ENCODE measurements around the gene PXMP2. TPM values are rescaled to one million over a fixed set of nuclear protein-coding genes. Genes with fewer than 3 reads are reported as not detected.

PXMP2 gene
- total and polyA plus RNA-seq, 2 of the 8 experiments (the other 6 are each of a cell fraction or from before 2014, with no cell fraction given) = 13.8 to 15.1 TPM

- H4K20me1 ChIP-seq (replicated peaks in 1 of 2; ENCODE audit: control insufficient read depth in 1 of 2, insufficient read depth in 2 of 2, low read length in 2 of 2) = peaks cover 2 to 3% of the 10 kb centered on the region in 2 experiments
- H4K8ac ChIP-seq (ENCODE audit: extremely low read depth, insufficient read depth, low read length) = no peak overlapping the region
- no peaks in the 10 kb centered on the region for H3K9me3 ChIP-seq (ENCODE audit: insufficient read depth in 2 of 2, low read depth in 1 of 2, low read length in 1 of 2)
- no peak overlapping the region for H3K4me3 ChIP-seq (ENCODE audit: extremely low read depth in 1 of 4, insufficient read depth in 2 of 4, low read depth in 3 of 4, low read length in 4 of 4)
- no peak overlapping the region for H3K56ac ChIP-seq (replicated peaks; ENCODE audit: insufficient read length, low read depth, low read length)
- no peaks in the 10 kb centered on the region for H3K23me2 ChIP-seq (ENCODE audit: low read depth, low read length)
- no peaks in the 10 kb centered on the region for H3K79me1 ChIP-seq (ENCODE audit: low read depth, low read length)
- POLR2A ChIA-PET (ENCODE audit: partially characterized antibody) = interaction anchor here (1.0 to 3.6 kb wide), 4 partner anchors 8 to 127 kb away, joined by 3 to 17 read pairs (median 6); partner anchors contain the start of gene PGAM5
- H2AFZ ChIP-seq (ENCODE audit: low read length) = no peak overlapping the region
- WGBS, 2 experiments (ENCODE audit: extremely low coverage in 1 of 2, insufficient coverage in 1 of 2, insufficient read length in 1 of 2, insufficient replicate concordance in 2 of 2, low coverage in 1 of 2, low lambda C conversion rate in 2 of 2, missing lambda C conversion rate in 1 of 2) = 96% methylated on average over 12 of the region's 12 CpGs; no CpG with 5 or more reads in 1 of the 2 experiments
- no peak overlapping the region; a peak in 1 of 7 replicates for H3K9ac ChIP-seq (replicated peaks in 1 of 4; ENCODE audit: extremely low read depth in 1 of 4, low read depth in 3 of 4, low read length in 3 of 4)
- H2BK12ac ChIP-seq (ENCODE audit: low read depth, low read length) = no peak overlapping the region
- FAIRE-seq (no peak), DNase-seq (ENCODE audit: low read depth in 1 of 2, low spot score in 2 of 2) (no peak)
- no peak overlapping the region for H3K4ac ChIP-seq (replicated peaks; ENCODE audit: insufficient read length, low read depth, low read length)
- H3K4me1 ChIP-seq (replicated peaks in 1 of 4; ENCODE audit: control insufficient read depth in 3 of 4, insufficient read depth in 4 of 4, low read length in 3 of 4) = no peaks in the 10 kb centered on the region
- no peak overlapping the region for H2BK15ac ChIP-seq (ENCODE audit: low read length)
- H3K18ac ChIP-seq (ENCODE audit: extremely low read depth, low read length) = no peak overlapping the region
- H2BK120ac ChIP-seq (replicated peaks; ENCODE audit: low read depth, low read length) = no peak overlapping the region
- H3K36me3 ChIP-seq (ENCODE audit: control insufficient read depth in 2 of 4, insufficient read depth in 4 of 4, low read length in 3 of 4) = peaks cover 4 to 18% (median 14%) of the 10 kb centered on the region in 4 experiments; a peak in 5 of 8 replicates
- no peaks in the 10 kb centered on the region for H3K27me3 ChIP-seq (replicated peaks in 1 of 4; ENCODE audit: control insufficient read depth in 3 of 4, extremely low read depth in 1 of 4, insufficient read depth in 3 of 4, low read length in 3 of 4)
- no peak overlapping the region for H2BK5ac ChIP-seq (ENCODE audit: low read depth, low read length)
- no peak overlapping the region for H4K91ac ChIP-seq (replicated peaks; ENCODE audit: insufficient read length, low read length)
- no peak overlapping the region for H3K4me2 ChIP-seq (ENCODE audit: insufficient read depth in 1 of 2, low read depth in 2 of 2, low read length in 2 of 2)
- H3K79me2 ChIP-seq (ENCODE audit: control insufficient read depth in 1 of 2, insufficient read depth in 2 of 2, low read length in 2 of 2) = no peaks in the 10 kb centered on the region
- CTCF ChIA-PET (ENCODE audit: partially characterized antibody) = interaction anchor here (1.2 kb wide), 1 partner anchor 71 kb away, joined by 3 read pairs; no protein-coding TSS in a partner anchor
- H2BK20ac ChIP-seq (ENCODE audit: low read length) = no peak overlapping the region
- H3K27ac ChIP-seq (ENCODE audit: low read depth, low read length) = no peak overlapping the region
- no peak overlapping the region for H2AK5ac ChIP-seq (ENCODE audit: low read depth, low read length)
- no peak overlapping the region for H4K5ac ChIP-seq (ENCODE audit: insufficient read length, low read depth, low read length)
- H3K23ac ChIP-seq (ENCODE audit: insufficient read length) = no peak overlapping the region
- no peak overlapping the region for H3K14ac ChIP-seq (ENCODE audit: insufficient read length)
- TF ChIP-seq EGR1 (IDR thresholded peaks at IDR 0.05; ENCODE audit: borderline replicate concordance, low read depth, low read length) = no peak
- TF ChIP-seq ASH2L (IDR thresholded peaks at IDR 0.05; ENCODE audit: low read length) = no peak
- TF ChIP-seq SIX5 (IDR thresholded peaks at IDR 0.05; ENCODE audit: low read depth, low read length) = no peak
- no peak for TF ChIP-seq E2F6 (IDR thresholded peaks at IDR 0.05)
Observed at GRCh38 chr12:132695431-132695830, 8.0 kb downstream of the PXMP2 start.
